GM12878 (cell line): ENCODE data around the gene WDFY4. TPM values are rescaled to one million over a fixed set of nuclear protein-coding genes. Genes with fewer than 3 reads are reported as not detected.

ENCODE experiments used
- BACH1 ChIP-seq: fragments of 450-650 bp; IDR thresholded peaks from 2 replicates; pipeline ENCODE4 v1.6.1; 2017; ENCODE audit warnings: mild to moderate bottlenecking, borderline replicate concordance
- BCLAF1 ChIP-seq: fragments of 450-650 bp; IDR thresholded peaks from 2 replicates; pipeline ENCODE4 v1.6.1; 2017; ENCODE audit warnings: antibody characterized with exemption, mild to moderate bottlenecking, moderate library complexity
- CREB1 ChIP-seq: IDR thresholded peaks from 2 replicates; pipeline ENCODE4 v1.6.1; 2012; ENCODE audit warnings: low read depth, mild to moderate bottlenecking, inconsistent platforms
- CREM ChIP-seq: IDR thresholded peaks from 2 replicates; pipeline ENCODE4 v1.6.1; 2014; ENCODE audit warnings: antibody characterized with exemption, low read depth
- CTCF ChIP-seq, 3 experiments: IDR thresholded peaks in 2 of 3; conservative IDR thresholded peaks in 1 of 3; 2 replicates each; pipeline ENCODE4 v1.5.1; 2011; ENCODE audit warnings: low read depth in 3 of 3, low read length in 3 of 3, mild to moderate bottlenecking in 3 of 3, control low read depth in 2 of 3, moderate library complexity in 2 of 3, inconsistent platforms in 1 of 3, mixed read lengths in 1 of 3; ENCODE audit not compliant: control insufficient read depth in 2 of 3, insufficient read depth in 1 of 3; ENCODE audit errors: extremely low read depth in 1 of 3
- ESRRA ChIP-seq: IDR thresholded peaks from 2 replicates; pipeline ENCODE4 v1.6.1; 2012; ENCODE audit warnings: mild to moderate bottlenecking, low read length, improper control_type of control experiment
- ETV6 ChIP-seq, 2 experiments: fragments of 450-650 bp in 1 of 2; IDR thresholded peaks in 1 of 2; conservative IDR thresholded peaks in 1 of 2; 2 replicates each; pipeline ENCODE4 v1.6.1; 2014; ENCODE audit warnings: antibody characterized with exemption in 1 of 2, borderline replicate concordance in 1 of 2, low read depth in 1 of 2, mild to moderate bottlenecking in 1 of 2, moderate library complexity in 1 of 2
- FOXK2 ChIP-seq: fragments of 450-650 bp; IDR thresholded peaks from 2 replicates; pipeline ENCODE4 v1.6.1; 2017; ENCODE audit warnings: mild to moderate bottlenecking, moderate library complexity
- IKZF2 ChIP-seq, 2 experiments: fragments of 450-650 bp; IDR thresholded peaks; 2 replicates each; pipeline ENCODE4 v1.6.1; 2017; ENCODE audit warnings: mild to moderate bottlenecking in 2 of 2, moderate library complexity in 2 of 2
- IRF4 ChIP-seq: IDR thresholded peaks from 2 replicates; pipeline ENCODE4 v1.6.1; 2011; ENCODE audit warnings: low read depth, low read length
- LARP7 ChIP-seq: fragments of 450-650 bp; IDR thresholded peaks from 2 replicates; pipeline ENCODE4 v1.6.1; 2017; ENCODE audit warnings: mild to moderate bottlenecking
- MEF2A ChIP-seq: IDR thresholded peaks from 2 replicates; pipeline ENCODE4 v1.6.1; 2011; ENCODE audit warnings: low read depth, mild to moderate bottlenecking, low read length, moderate library complexity; ENCODE audit not compliant: insufficient read depth
- NBN ChIP-seq: fragments of 450-650 bp; IDR thresholded peaks from 2 replicates; pipeline ENCODE4 v1.6.1; 2016
- PKNOX1 ChIP-seq: fragments of 450-650 bp; IDR thresholded peaks from 2 replicates; pipeline ENCODE4 v1.6.1; 2016; ENCODE audit warnings: mild to moderate bottlenecking
- PML ChIP-seq: IDR thresholded peaks from 2 replicates; pipeline ENCODE4 v1.6.1; 2012; ENCODE audit warnings: low read length, inconsistent platforms
- RAD21 ChIP-seq: IDR thresholded peaks from 2 replicates; pipeline ENCODE4 v1.6.1; 2011; ENCODE audit warnings: mild to moderate bottlenecking, low read depth, low read length, moderate library complexity; ENCODE audit not compliant: insufficient read depth
- RAD51 ChIP-seq: fragments of 450-650 bp; IDR thresholded peaks from 2 replicates; pipeline ENCODE4 v1.6.1; 2016; ENCODE audit warnings: moderate library complexity, mild to moderate bottlenecking, inconsistent platforms
- RBBP5 ChIP-seq: fragments of 200-600 bp; sonication (generic); conservative IDR thresholded peaks from 2 replicates; pipeline ENCODE4 v1.6.1; 2016
- STAT3 ChIP-seq: IDR thresholded peaks from 2 replicates; pipeline ENCODE4 v1.6.1; 2011; ENCODE audit warnings: low read depth, low read length, improper control_type of control experiment
- TAF1 ChIP-seq: IDR thresholded peaks from 2 replicates; pipeline ENCODE4 v1.6.1; 2011; ENCODE audit warnings: mild to moderate bottlenecking, low read depth, low read length, borderline replicate concordance
- USF1 ChIP-seq: IDR thresholded peaks from 2 replicates; pipeline ENCODE4 v1.6.1; 2011; ENCODE audit warnings: borderline replicate concordance, low read depth, mild to moderate bottlenecking, moderate library complexity, mixed read lengths, low read length; ENCODE audit not compliant: insufficient read depth; ENCODE audit errors: extremely low read length
- ZNF207 ChIP-seq: fragments of 450-650 bp; IDR thresholded peaks from 2 replicates; pipeline ENCODE4 v1.6.1; 2014; ENCODE audit warnings: antibody characterized with exemption, mild to moderate bottlenecking, borderline replicate concordance
- ZNF274 ChIP-seq: IDR thresholded peaks from one replicate; pipeline ENCODE4 v1.8.0; 2011; ENCODE audit not compliant: insufficient read length, insufficient read depth
- ZNF622 ChIP-seq: fragments of 450-650 bp; IDR thresholded peaks from 2 replicates; pipeline ENCODE4 v1.6.1; 2017; ENCODE audit warnings: mild to moderate bottlenecking, inconsistent platforms
- ZSCAN29 ChIP-seq: fragments of 450-650 bp; IDR thresholded peaks from 2 replicates; pipeline ENCODE4 v1.6.1; 2017; ENCODE audit warnings: mild to moderate bottlenecking, moderate library complexity
- polyA plus RNA-seq, 11 experiments: library from polyadenylated mRNA; depleted of rRNA in 4 of 11; unstranded in 6 of 11; stranded (reverse) in 5 of 11; fragments of >200 nt; fragmentation: Nextera tagmentation in 4 of 11; fragmentation: Illumina TruSeq in 1 of 11; extraction: Ambion mirVana in 4 of 11; extraction: Trizol in 1 of 11; gene quantifications; 1 replicate in 1 of 11; 2 replicates in 10 of 11; pipeline versions ENCODE4 v1.2.1 to v1.2.3, GENCODE V29; 2011 to 2016; ENCODE audit warnings: inconsistent platforms in 2 of 11, missing spikeins in 2 of 11, low read depth in 1 of 11
- total RNA-seq, 4 experiments: library from RNA; depleted of rRNA in 3 of 4; stranded (reverse); fragments of >200 nt in 3 of 4; fragmentation: Illumina TruSeq in 1 of 4; extraction: Trizol in 1 of 4; gene quantifications; 2 replicates each; pipeline versions ENCODE4 v1.2.1 to v1.2.3, GENCODE V29; 2013 to 2021

The WDFY4 gene
- total and polyA plus RNA-seq, 10 of the 15 experiments (the other 5 are each of a cell fraction or from before 2014, with no cell fraction given): 13.5 to 132 (median 47.3) TPM

GRCh38 chr10:48667960-48668590 lies 16.6 kb upstream of the WDFY4 start (continued):
- no peak for TF ChIP-seq ESRRA
- no peak for TF ChIP-seq RBBP5
- 0 out of 2 replicates have a peak, but pooled peaks have one; percentile 12 for TF ChIP-seq RAD21
- TF ChIP-seq FOXK2: no peak
- peak; percentile 68; the same call in 1 of the 2 replicates for TF ChIP-seq BCLAF1
- TF ChIP-seq CTCF (IDR thresholded peaks at IDR 0.05 in 2 of 3, conservative IDR thresholded peaks at IDR 0.05 in 1 of 3; ENCODE audit: control insufficient read depth in 2 of 3, extremely low read depth in 1 of 3, insufficient read depth in 1 of 3, low read depth in 3 of 3, low read length in 3 of 3): no peak
- TF ChIP-seq LARP7: peak; percentile 65
- 0 out of 2 replicates have a peak, but pooled peaks have one; percentile 33 for TF ChIP-seq MEF2A
- peak; percentile 96 to 97 for TF ChIP-seq IKZF2 (IDR thresholded peaks at IDR 0.05)
- no peak for TF ChIP-seq ZNF274
- 0 out of 2 replicates have a peak, but pooled peaks have one; percentile 33 for TF ChIP-seq PML
- peak; percentile 94 for TF ChIP-seq NBN
- peak; percentile 40 for TF ChIP-seq CREB1
- no peak for TF ChIP-seq USF1
- TF ChIP-seq ZNF622: no peak
- TF ChIP-seq ETV6 (conservative IDR thresholded peaks at IDR 0.05 in 1 of 2, IDR thresholded peaks at IDR 0.05 in 1 of 2; ENCODE audit: borderline replicate concordance in 1 of 2, low read depth in 1 of 2): peak in 1 of 2 experiments; percentile 78; a peak in 1 of 4 replicates
- 0 out of 2 replicates have a peak, but pooled peaks have one; percentile 19 for TF ChIP-seq PKNOX1
- TF ChIP-seq ZSCAN29: peak; percentile 29; the same call in 1 of the 2 replicates
- TF ChIP-seq RAD51: no peak; the same call in 1 of the 2 replicates
- TF ChIP-seq ZNF207: peak; percentile 92; the same call in 1 of the 2 replicates
- TF ChIP-seq BACH1: peak; percentile 70; the same call in 1 of the 2 replicates
- TF ChIP-seq IRF4: peak; percentile 60; the same call in 1 of the 2 replicates
- TF ChIP-seq STAT3: 0 out of 2 replicates have a peak, but pooled peaks have one; percentile 51
- TF ChIP-seq TAF1: peak; percentile 51; the same call in 1 of the 2 replicates
- peak; percentile 56 for TF ChIP-seq CREM
